IMR-90 (cell line): Measurements from ENCODE around the gene OR51E1. TPM values are rescaled to one million over a fixed set of nuclear protein-coding genes. Genes with fewer than 3 reads are reported as not detected.

Experiments
- ATAC-seq: fragments of 200-7000 bp; cut with Tn5 transposase; 2 replicates; pipeline ENCODE4 v1.9.1; 2020; ENCODE audit warnings: low read depth, mild to moderate bottlenecking, moderate library complexity
- BruUV-seq: library from RNA; stranded (reverse); fragments of 400-500 nt; replicated peaks from 2 replicates; lab custom pipeline; 2021; lab: Mats Ljungman, UMichigan
- CTCF ChIA-PET: fragments of 300-600 bp; formaldehyde crosslinking; extraction: SDS; loops from one replicate; lab custom pipeline; 2021; ENCODE audit warnings: antibody characterized with exemption; lab: Yijun Ruan, JAX
- POLR2A ChIA-PET: fragments of 300-600 bp; sonication (Branson Sonifier 250); formaldehyde crosslinking; loops from one replicate; lab custom pipeline; 2022; ENCODE audit warnings: antibody characterized with exemption; ENCODE audit not compliant: unreplicated experiment; lab: Charles Lee
- DNase-seq: peaks from one replicate; pipeline ENCODE4 v3.0.0; 2013
- H2AFZ ChIP-seq: replicated peaks from 2 replicates; pipeline ENCODE3; 2013; ENCODE audit warnings: low read length, mild to moderate bottlenecking; ENCODE audit not compliant: poor library complexity
- H2AK5ac ChIP-seq: 2 replicates; pipeline ENCODE4 v1.6.1; 2013; ENCODE audit warnings: low read depth, low read length, inconsistent platforms
- H2AK9ac ChIP-seq: replicated peaks from 2 replicates; pipeline ENCODE3; 2013; ENCODE audit warnings: mild to moderate bottlenecking, low read depth, low read length, moderate library complexity; ENCODE audit not compliant: poor library complexity
- H2BK120ac ChIP-seq: 2 replicates; pipeline ENCODE4 v1.6.1; 2013; ENCODE audit warnings: low read depth, low read length, inconsistent platforms
- H2BK15ac ChIP-seq: 3 replicates; pipeline ENCODE4 v1.6.1; 2013; ENCODE audit warnings: low read depth, low read length, inconsistent platforms
- H2BK20ac ChIP-seq: 2 replicates; pipeline ENCODE4 v1.6.1; 2013; ENCODE audit warnings: low read depth, mild to moderate bottlenecking, inconsistent platforms, low read length, moderate library complexity
- H2BK5ac ChIP-seq: 2 replicates; pipeline ENCODE4 v1.6.1; 2013; ENCODE audit warnings: mild to moderate bottlenecking, low read depth, low read length, inconsistent platforms; ENCODE audit not compliant: poor library complexity, severe bottlenecking
- H3K14ac ChIP-seq: replicated peaks from 2 replicates; pipeline ENCODE4 v1.6.1; 2013; ENCODE audit warnings: low read depth, low read length, inconsistent platforms
- H3K18ac ChIP-seq: 2 replicates; pipeline ENCODE4 v1.6.1; 2013; ENCODE audit warnings: low read depth, low read length, control low read depth
- H3K23ac ChIP-seq: 2 replicates; pipeline ENCODE4 v1.6.1; 2013; ENCODE audit warnings: low read depth, low read length, inconsistent platforms
- H3K27ac ChIP-seq: 2 replicates; pipeline ENCODE4 v1.5.1; 2013; ENCODE audit warnings: mild to moderate bottlenecking, control low read depth, low read length; ENCODE audit not compliant: insufficient read depth
- H3K27me3 ChIP-seq: 2 replicates; pipeline ENCODE4 v1.6.1; 2013; ENCODE audit warnings: low read length; ENCODE audit not compliant: control insufficient read depth, insufficient read depth
- H3K36me3 ChIP-seq: 2 replicates; pipeline ENCODE4 v1.6.1; 2013; ENCODE audit warnings: low read length, mixed read lengths; ENCODE audit not compliant: control insufficient read depth, insufficient read depth
- H3K4ac ChIP-seq: 2 replicates; pipeline ENCODE4 v1.6.1; 2013; ENCODE audit warnings: low read depth, low read length, inconsistent platforms
- H3K4me1 ChIP-seq: 2 replicates; pipeline ENCODE4 v1.6.1; 2013; ENCODE audit warnings: low read length, mixed read lengths; ENCODE audit not compliant: control insufficient read depth, insufficient read depth
- H3K4me2 ChIP-seq: 2 replicates; pipeline ENCODE4 v1.6.1; 2013; ENCODE audit warnings: low read depth, mild to moderate bottlenecking, control low read depth, low read length, moderate library complexity
- H3K4me3 ChIP-seq: 2 replicates; pipeline ENCODE4 v1.5.1; 2013; ENCODE audit warnings: low read depth, mild to moderate bottlenecking, control low read depth, low read length, moderate library complexity; ENCODE audit not compliant: insufficient read depth
- H3K56ac ChIP-seq: 2 replicates; pipeline ENCODE4 v1.6.1; 2013; ENCODE audit warnings: low read length, inconsistent platforms; ENCODE audit not compliant: insufficient read depth; ENCODE audit errors: extremely low read depth
- H3K79me1 ChIP-seq, 2 experiments: 2 replicates each; pipeline ENCODE4 v1.6.1; 2013; ENCODE audit warnings: low read length in 2 of 2, inconsistent platforms in 1 of 2, low read depth in 1 of 2
- H3K9ac ChIP-seq: 2 replicates; pipeline ENCODE4 v1.6.1; 2013; ENCODE audit warnings: low read depth, low read length, control low read depth
- H3K9me1 ChIP-seq: 2 replicates; pipeline ENCODE4 v1.6.1; 2013; ENCODE audit warnings: low read length, inconsistent platforms; ENCODE audit not compliant: insufficient read depth
- H3K9me3 ChIP-seq: 2 replicates; pipeline ENCODE4 v1.6.1; 2013; ENCODE audit warnings: low read length; ENCODE audit not compliant: control insufficient read depth, insufficient read depth
- H4K20me1 ChIP-seq: 2 replicates; pipeline ENCODE4 v1.6.1; 2013; ENCODE audit warnings: low read length, inconsistent platforms; ENCODE audit not compliant: insufficient read depth
- H4K5ac ChIP-seq: 2 replicates; pipeline ENCODE4 v1.6.1; 2013; ENCODE audit warnings: mild to moderate bottlenecking, low read depth, low read length, control low read depth
- H4K8ac ChIP-seq, 2 experiments: 2 replicates each; pipeline ENCODE4 v1.6.1; 2013; ENCODE audit warnings: low read depth in 2 of 2, low read length in 2 of 2, control low read depth in 1 of 2, inconsistent platforms in 1 of 2
- H4K91ac ChIP-seq: 2 replicates; pipeline ENCODE4 v1.6.1; 2013; ENCODE audit warnings: low read depth, low read length, inconsistent platforms; ENCODE audit not compliant: insufficient read depth
- ELK1 ChIP-seq: fragments of 150-350 bp; IDR thresholded peaks from 2 replicates; pipeline ENCODE4 v1.6.1; 2016; ENCODE audit warnings: low read depth, mild to moderate bottlenecking, low read length, moderate library complexity, borderline replicate concordance
- FOS ChIP-seq: fragments of 150-350 bp; IDR thresholded peaks from 2 replicates; pipeline ENCODE4 v1.6.1; 2016; ENCODE audit warnings: low read depth, low read length
- RCOR1 ChIP-seq: IDR thresholded peaks from 2 replicates; pipeline ENCODE4 v1.6.1; 2012; ENCODE audit warnings: mild to moderate bottlenecking, low read length, improper control_type of control experiment; ENCODE audit not compliant: insufficient replicate concordance
- SMC3 ChIP-seq: fragments of 150-350 bp; IDR thresholded peaks from 2 replicates; pipeline ENCODE4 v1.6.1; 2016; ENCODE audit warnings: low read depth, mild to moderate bottlenecking, antibody characterized with exemption, low read length, moderate library complexity
- WGBS, 2 experiments: methylation state at CpG; one replicate each; pipeline versions ENCODE4 v1.1.5 to v1.1.7; 2013; ENCODE audit warnings: missing lambda C conversion rate in 2 of 2; ENCODE audit not compliant: insufficient read length in 1 of 2; ENCODE audit errors: extremely low coverage in 2 of 2; 5-methylcytosine and 5-hydroxymethylcytosine counted together
- dilution Hi-C: fragments of 300-500 bp; cut with HindIII; formaldehyde crosslinking; loops from one replicate; pipeline ENCODE4 v1.14.3; 2018; ENCODE audit warnings: low sequenced_read_pairs; ENCODE audit not compliant: unreplicated experiment
- in situ Hi-C: fragments of 300-500 bp; cut with MboI; formaldehyde crosslinking; loops from 3 replicates; pipeline ENCODE4 v1.14.3; 2019; ENCODE audit warnings: low sequenced_read_pairs, inconsistent platforms, mixed read lengths
- intact Hi-C: fragments of 100-400 bp; cut with micrococcal nuclease; formaldehyde crosslinking; loops from 2 replicates; pipeline ENCODE4 v1.10.0; 2022
- polyA plus RNA-seq, 3 experiments: library from polyadenylated mRNA; depleted of rRNA; stranded (reverse); fragments of >200 nt; gene quantifications; 2 replicates each; pipeline ENCODE4 v1.2.3, GENCODE V29; 2012; ENCODE audit warnings: low replicate concordance in 1 of 3
- total RNA-seq: library from RNA; depleted of rRNA; stranded (reverse); fragments of >200 nt; gene quantifications from 2 replicates; pipeline ENCODE4 v1.2.3, GENCODE V29; 2012

OR51E1 gene
- total and polyA plus RNA-seq, 2 of the 4 experiments (the other 2 are of a cell fraction) = 0.02 TPM; not detected in 1

- Histone ChIP-seq H3K23ac (peak overlapping the region; percentile 15; the same call in 1 of the 2 replicates), H3K9me3 (no peaks in the 10 kb centered on the region), H2BK15ac (no peak overlapping the region), H3K4me3 (no peak overlapping the region), H4K8ac (no peak overlapping the region), H4K91ac (no peak overlapping the region), H3K4ac (peak overlapping the region; percentile 17; the same call in 1 of the 2 replicates), H2BK20ac (no peak overlapping the region), H2AK9ac (no peak overlapping the region), H3K36me3 (no peaks in the 10 kb centered on the region), H3K9me1 (no peaks in the 10 kb centered on the region), H3K9ac (no peak overlapping the region), H3K18ac (no peak overlapping the region), H4K20me1 (no peaks in the 10 kb centered on the region), H2AFZ (no peak overlapping the region), H3K27me3 (peaks cover 2% of the 10 kb centered on the region; the same call in 1 of the 2 replicates), H3K56ac (no peak overlapping the region), H2BK120ac (no peak overlapping the region), H2BK5ac (no peak overlapping the region), H4K5ac (no peak overlapping the region), H3K27ac (no peak overlapping the region), H3K4me2 (no peak overlapping the region), H3K79me1 (no peaks in the 10 kb centered on the region), H2AK5ac (no peak overlapping the region), H3K4me1 (no peaks in the 10 kb centered on the region), H3K14ac (no peak overlapping the region)
- dilution Hi-C loops (no loop called here), in situ Hi-C loops (loop anchor here (5.0 to 10.0 kb wide), 3 partner anchors 185 to 747 kb away; partner anchors contain the start of genes OR51F2, OR51L1 and OR51M1), intact Hi-C loops (loop anchor here (1.0 to 2.0 kb wide), 4 partner anchors 59 to 743 kb away; partner anchors contain the start of gene OR51E2)
- POLR2A ChIA-PET = no interaction called here
- no peak for TF ChIP-seq FOS
- TF ChIP-seq RCOR1 = no peak
- no peak for TF ChIP-seq SMC3
- no peak for TF ChIP-seq ELK1
- WGBS, 2 experiments = 100% methylated on average over 2 of the region's 3 CpGs; no CpG with 5 or more reads in 1 of the 2 experiments
- CTCF ChIA-PET = interaction anchor here (0.6 to 2.2 kb wide), 14 partner anchors 11 to 734 kb away, joined by 3 to 14 read pairs (median 4); partner anchors contain the start of gene TRIM68
- DNase-seq (no peak), ATAC-seq (no peak)
- no TSS peak for BruUV-seq
Measured at GRCh38 chr11:4637662-4638047, 6.1 kb upstream of the OR51E1 start.
